Loucy (cell line): Measurements from ENCODE around the gene RALA.

Experiments used
- H2AFZ ChIP-seq: fragments of 200-600 bp; sonication (generic); 2 replicates; pipeline ENCODE4 v1.6.0; 2016; ENCODE audit warnings: antibody characterized with exemption, mild to moderate bottlenecking, low read length, moderate library complexity
- H3F3A ChIP-seq: fragments of 200-600 bp; 2 replicates; pipeline ENCODE4 v1.6.0; 2016; ENCODE audit warnings: antibody characterized with exemption, low read depth, mild to moderate bottlenecking
- H3K27me3 ChIP-seq: fragments of 200-600 bp; sonication (generic); 2 replicates; pipeline ENCODE4 v1.6.1; 2014; ENCODE audit warnings: low read length, mild to moderate bottlenecking; ENCODE audit not compliant: insufficient read depth, poor library complexity, severe bottlenecking
- H3K36me3 ChIP-seq: fragments of 200-600 bp; sonication (generic); 2 replicates; pipeline ENCODE4 v1.6.1; 2016; ENCODE audit warnings: low read length; ENCODE audit not compliant: insufficient read depth
- H3K4me1 ChIP-seq: fragments of 200-600 bp; sonication (generic); 2 replicates; pipeline ENCODE4 v1.5.1; 2014; ENCODE audit warnings: low read length, mild to moderate bottlenecking; ENCODE audit not compliant: insufficient read depth, poor library complexity, severe bottlenecking
- H3K4me2 ChIP-seq: fragments of 200-600 bp; sonication (generic); 2 replicates; pipeline ENCODE4 v1.6.0; 2014; ENCODE audit warnings: antibody characterized with exemption, low read length, low read depth, mild to moderate bottlenecking; ENCODE audit not compliant: poor library complexity, severe bottlenecking
- H3K4me3 ChIP-seq: fragments of 200-600 bp; sonication (generic); 2 replicates; pipeline ENCODE4 v1.5.1; 2014; ENCODE audit warnings: low read length, mild to moderate bottlenecking, mixed read lengths; ENCODE audit not compliant: poor library complexity, severe bottlenecking
- H3K79me2 ChIP-seq: fragments of 200-600 bp; sonication (generic); 2 replicates; pipeline ENCODE4 v1.6.1; 2014; ENCODE audit warnings: low read length; ENCODE audit not compliant: insufficient read depth
- H3K9ac ChIP-seq: fragments of 200-600 bp; sonication (generic); 2 replicates; pipeline ENCODE4 v1.6.0; 2014; ENCODE audit warnings: mild to moderate bottlenecking, low read depth, low read length, moderate library complexity; ENCODE audit not compliant: poor library complexity, severe bottlenecking
- H3K9me2 ChIP-seq: fragments of 200-600 bp; sonication (generic); replicated peaks from 2 replicates; pipeline ENCODE4 v1.6.1; 2016; ENCODE audit warnings: low read depth, low read length, mixed read lengths
- H3K9me3 ChIP-seq: fragments of 200-600 bp; sonication (generic); 2 replicates; pipeline ENCODE4 v1.6.1; 2014; ENCODE audit warnings: mild to moderate bottlenecking, antibody characterized with exemption, low read length, low read depth; ENCODE audit not compliant: insufficient read depth
- H4K20me1 ChIP-seq: fragments of 200-600 bp; sonication (generic); 2 replicates; pipeline ENCODE4 v1.6.0; 2014; ENCODE audit warnings: antibody characterized with exemption, low read length, mild to moderate bottlenecking; ENCODE audit not compliant: insufficient read depth, poor library complexity, severe bottlenecking
- EZH2phosphoT487 ChIP-seq: fragments of 200-600 bp; IDR thresholded peaks from 2 replicates; pipeline ENCODE4 v1.6.1; 2018; ENCODE audit warnings: antibody characterized with exemption, mild to moderate bottlenecking, moderate library complexity, borderline replicate concordance
- TF ChIP-seq, protein P1 (sequence below): fragments of 200-600 bp; sonication (generic); conservative IDR thresholded peaks from 2 replicates; pipeline ENCODE4 v1.5.1; 2014; ENCODE audit warnings: mild to moderate bottlenecking, antibody characterized with exemption, low read length

RALA gene

GRCh38 chr7:39700932-39701331 is 77.6 kb downstream of the RALA start:
- H3K4me2 ChIP-seq = no peak overlapping the region
- H3K9ac ChIP-seq = no peak overlapping the region
- H3K36me3 ChIP-seq = peaks cover 38% of the 10 kb centered on the region; the same call in 1 of the 2 replicates
- H3F3A ChIP-seq = no peaks in the 10 kb centered on the region
- no peaks in the 10 kb centered on the region for H3K9me3 ChIP-seq
- H3K27me3 ChIP-seq = no peaks in the 10 kb centered on the region
- no peaks in the 10 kb centered on the region for H3K9me2 ChIP-seq
- H3K4me1 ChIP-seq = no peaks in the 10 kb centered on the region
- no peaks in the 10 kb centered on the region for H3K79me2 ChIP-seq
- no peak for TF ChIP-seq EZH2phosphoT487
- no peaks in the 10 kb centered on the region for H4K20me1 ChIP-seq
- no peak overlapping the region for H3K4me3 ChIP-seq
- no peak overlapping the region for H2AFZ ChIP-seq

- no peaks in the 10 kb centered on the region for H3K4me1 ChIP-seq
- H3K9me2 ChIP-seq = no peaks in the 10 kb centered on the region
- H3K79me2 ChIP-seq = no peaks in the 10 kb centered on the region
- H3K27me3 ChIP-seq = no peaks in the 10 kb centered on the region
- no peak overlapping the region for H3K9ac ChIP-seq
- no peaks in the 10 kb centered on the region for H3K9me3 ChIP-seq
- H3K36me3 ChIP-seq = peaks cover 33% of the 10 kb centered on the region; the same call in 1 of the 2 replicates
- no peak overlapping the region for H3K4me3 ChIP-seq
- H4K20me1 ChIP-seq = no peaks in the 10 kb centered on the region
- H3K4me2 ChIP-seq = no peak overlapping the region
- no peaks in the 10 kb centered on the region for H3F3A ChIP-seq
- no peak for TF ChIP-seq EZH2phosphoT487
- TF ChIP-seq, protein P1, sequence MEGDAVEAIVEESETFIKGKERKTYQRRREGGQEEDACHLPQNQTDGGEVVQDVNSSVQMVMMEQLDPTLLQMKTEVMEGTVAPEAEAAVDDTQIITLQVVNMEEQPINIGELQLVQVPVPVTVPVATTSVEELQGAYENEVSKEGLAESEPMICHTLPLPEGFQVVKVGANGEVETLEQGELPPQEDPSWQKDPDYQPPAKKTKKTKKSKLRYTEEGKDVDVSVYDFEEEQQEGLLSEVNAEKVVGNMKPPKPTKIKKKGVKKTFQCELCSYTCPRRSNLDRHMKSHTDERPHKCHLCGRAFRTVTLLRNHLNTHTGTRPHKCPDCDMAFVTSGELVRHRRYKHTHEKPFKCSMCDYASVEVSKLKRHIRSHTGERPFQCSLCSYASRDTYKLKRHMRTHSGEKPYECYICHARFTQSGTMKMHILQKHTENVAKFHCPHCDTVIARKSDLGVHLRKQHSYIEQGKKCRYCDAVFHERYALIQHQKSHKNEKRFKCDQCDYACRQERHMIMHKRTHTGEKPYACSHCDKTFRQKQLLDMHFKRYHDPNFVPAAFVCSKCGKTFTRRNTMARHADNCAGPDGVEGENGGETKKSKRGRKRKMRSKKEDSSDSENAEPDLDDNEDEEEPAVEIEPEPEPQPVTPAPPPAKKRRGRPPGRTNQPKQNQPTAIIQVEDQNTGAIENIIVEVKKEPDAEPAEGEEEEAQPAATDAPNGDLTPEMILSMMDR = no peak
- H2AFZ ChIP-seq = no peak overlapping the region
Observed at GRCh38 chr7:39702133-39702532, 78.8 kb downstream of the RALA start.

DNA sequence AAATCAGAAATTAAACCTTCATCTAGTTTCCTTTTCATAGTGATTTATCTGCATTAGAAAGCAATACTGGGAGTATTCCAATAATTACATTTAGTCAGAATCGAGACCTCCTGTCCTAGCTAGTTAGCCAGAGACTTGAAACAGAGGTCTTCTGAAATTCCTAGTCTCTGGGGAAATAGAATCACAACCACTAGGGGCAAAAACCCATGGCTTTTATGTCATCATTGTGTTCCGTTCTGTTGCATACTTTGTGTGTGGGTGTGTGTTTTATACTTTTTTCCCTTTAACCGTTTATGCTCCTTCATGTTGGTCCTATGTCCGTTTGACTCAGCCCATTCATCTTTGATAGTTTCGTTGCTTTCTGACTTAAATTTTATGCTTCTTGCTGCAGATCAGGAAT is 79.8 kb downstream of the RALA start:
- no peaks in the 10 kb centered on the region for H3K9me2 ChIP-seq
- H2AFZ ChIP-seq = no peak overlapping the region
- peaks cover 26% of the 10 kb centered on the region; the same call in 1 of the 2 replicates for H3K36me3 ChIP-seq
- H3K4me2 ChIP-seq = no peak overlapping the region
- no peaks in the 10 kb centered on the region for H3K79me2 ChIP-seq
- no peaks in the 10 kb centered on the region for H3K4me1 ChIP-seq
- no peaks in the 10 kb centered on the region for H4K20me1 ChIP-seq
- H3K9ac ChIP-seq = no peak overlapping the region
- no peak overlapping the region for H3K4me3 ChIP-seq
- TF ChIP-seq EZH2phosphoT487 = no peak
- TF ChIP-seq, protein P1 = no peak
- H3K9me3 ChIP-seq = no peaks in the 10 kb centered on the region
- H3K27me3 ChIP-seq = no peaks in the 10 kb centered on the region
- no peaks in the 10 kb centered on the region for H3F3A ChIP-seq

DNA sequence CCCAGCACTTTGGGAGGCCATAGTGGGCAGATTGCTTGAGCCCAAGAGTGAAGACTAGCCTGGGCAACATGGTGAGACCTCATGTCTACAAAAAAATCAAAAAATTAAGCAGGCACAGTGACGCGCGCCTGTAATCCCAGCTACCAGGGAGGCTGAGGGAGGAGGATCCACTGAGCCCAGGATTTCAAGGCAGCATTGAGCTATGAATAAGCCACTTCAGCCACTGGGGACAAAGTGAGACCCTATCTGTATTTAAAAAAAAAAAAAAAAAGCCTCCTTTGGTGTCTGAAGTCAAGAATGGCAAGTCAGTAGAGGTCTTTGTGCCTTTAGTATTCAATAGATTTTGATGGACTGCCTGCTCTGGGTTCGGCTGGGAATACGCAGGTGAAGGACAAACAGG is 85.7 kb downstream of the RALA start:
- TF ChIP-seq, protein P1 = no peak
- TF ChIP-seq EZH2phosphoT487 = no peak
- H3K36me3 ChIP-seq = peaks cover 8% of the 10 kb centered on the region; the same call in 1 of the 2 replicates
- H3K27me3 ChIP-seq = no peaks in the 10 kb centered on the region
- H3K9me3 ChIP-seq = peaks cover 5% of the 10 kb centered on the region; the same call in 1 of the 2 replicates
- H3K4me1 ChIP-seq = peaks cover 19% of the 10 kb centered on the region
- peaks cover 2% of the 10 kb centered on the region; the same call in 1 of the 2 replicates for H3F3A ChIP-seq
- H3K4me2 ChIP-seq = no peak overlapping the region
- no peak overlapping the region for H3K4me3 ChIP-seq
- no peaks in the 10 kb centered on the region for H3K9me2 ChIP-seq
- H3K79me2 ChIP-seq = no peaks in the 10 kb centered on the region
- no peak overlapping the region for H2AFZ ChIP-seq
- H3K9ac ChIP-seq = no peak overlapping the region
- H4K20me1 ChIP-seq = no peaks in the 10 kb centered on the region
